HG03159 (cell line): ENCODE results near the gene POLR3H.

Experiments used
- ATAC-seq: cut with Tn5 transposase; IDR thresholded peaks from one replicate; pipeline ENCODE4 v1.9.1; 2021; ENCODE audit warnings: mild to moderate bottlenecking, moderate library complexity; ENCODE audit not compliant: unreplicated experiment

The POLR3H gene

GRCh38 chr22:41539146-41540005 lies 4.9 kb downstream of the POLR3H start:
- no peak for ATAC-seq

GRCh38 chr22:41538583-41538982 lies 5.7 kb downstream of the POLR3H start:
- ATAC-seq: no peak

GRCh38 chr22:41537203-41537602 lies 7.1 kb downstream of the POLR3H start:
- no peak for ATAC-seq

DNA sequence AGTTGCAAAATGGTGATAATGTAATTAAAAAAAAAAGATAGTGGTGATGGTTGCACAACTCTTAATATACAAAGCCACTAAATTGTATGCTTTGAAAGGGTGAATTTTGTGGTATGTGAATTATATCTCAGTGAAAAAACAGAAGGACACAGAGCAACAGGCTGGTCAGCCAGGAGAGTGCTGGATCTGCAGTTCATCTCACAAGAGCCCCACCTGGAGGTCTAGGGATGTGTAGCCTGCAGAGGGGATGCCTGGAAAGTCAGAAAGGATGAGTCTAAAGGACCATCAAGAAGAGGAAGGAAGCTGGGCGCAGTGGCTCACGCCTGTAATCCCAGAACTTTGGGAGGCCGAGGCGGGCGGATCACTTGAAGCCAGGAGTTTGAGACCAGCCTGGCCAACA lies 9.0 kb downstream of the POLR3H start:
- ATAC-seq: no peak

- no peak for ATAC-seq
Measured at GRCh38 chr22:41534219-41534618, 10.1 kb downstream of the POLR3H start.

DNA sequence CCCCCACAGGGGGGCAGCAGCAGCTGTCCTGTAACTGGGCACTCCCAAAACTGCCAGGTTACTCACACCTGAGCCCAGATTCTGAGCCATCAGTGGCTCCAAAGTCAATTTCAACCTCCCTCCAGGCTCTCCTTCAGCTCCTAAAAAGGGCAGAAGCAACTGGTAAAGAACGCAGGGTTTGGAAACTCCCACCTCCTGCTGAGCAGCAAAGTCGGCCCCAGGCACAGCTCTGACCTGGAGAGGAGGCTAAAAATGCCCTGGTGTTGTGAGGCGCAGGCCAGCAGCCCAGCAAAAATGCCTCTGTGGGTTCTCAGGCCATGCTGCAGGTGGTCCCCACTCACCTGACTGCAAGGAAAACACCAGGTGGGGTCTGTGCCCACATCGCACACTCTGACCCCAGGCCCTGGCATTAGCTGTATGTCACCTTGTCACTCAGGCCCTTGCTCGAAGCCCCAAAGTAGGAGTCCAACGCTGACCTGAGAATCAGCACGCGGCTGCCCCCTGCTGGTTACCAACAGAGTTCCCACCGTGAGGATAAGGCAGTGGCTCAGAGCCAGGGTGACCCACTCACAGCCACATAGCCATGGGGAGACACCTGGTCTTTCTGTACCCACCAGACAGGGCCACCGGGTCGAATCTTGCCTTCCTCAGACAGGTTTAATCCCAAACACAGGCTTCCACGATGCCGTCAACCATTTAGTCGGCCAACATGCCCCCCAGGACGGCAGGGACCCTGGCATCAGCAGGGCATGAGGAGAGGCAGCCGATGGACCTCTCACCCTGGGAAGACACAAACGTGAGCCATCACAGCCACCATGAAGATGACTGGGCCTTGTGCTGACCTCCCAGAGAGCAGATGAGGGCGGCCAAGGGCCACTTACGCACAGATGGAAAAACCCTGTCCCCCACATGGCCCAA lies 11.1 kb downstream of the POLR3H start:
- no peak for ATAC-seq

DNA sequence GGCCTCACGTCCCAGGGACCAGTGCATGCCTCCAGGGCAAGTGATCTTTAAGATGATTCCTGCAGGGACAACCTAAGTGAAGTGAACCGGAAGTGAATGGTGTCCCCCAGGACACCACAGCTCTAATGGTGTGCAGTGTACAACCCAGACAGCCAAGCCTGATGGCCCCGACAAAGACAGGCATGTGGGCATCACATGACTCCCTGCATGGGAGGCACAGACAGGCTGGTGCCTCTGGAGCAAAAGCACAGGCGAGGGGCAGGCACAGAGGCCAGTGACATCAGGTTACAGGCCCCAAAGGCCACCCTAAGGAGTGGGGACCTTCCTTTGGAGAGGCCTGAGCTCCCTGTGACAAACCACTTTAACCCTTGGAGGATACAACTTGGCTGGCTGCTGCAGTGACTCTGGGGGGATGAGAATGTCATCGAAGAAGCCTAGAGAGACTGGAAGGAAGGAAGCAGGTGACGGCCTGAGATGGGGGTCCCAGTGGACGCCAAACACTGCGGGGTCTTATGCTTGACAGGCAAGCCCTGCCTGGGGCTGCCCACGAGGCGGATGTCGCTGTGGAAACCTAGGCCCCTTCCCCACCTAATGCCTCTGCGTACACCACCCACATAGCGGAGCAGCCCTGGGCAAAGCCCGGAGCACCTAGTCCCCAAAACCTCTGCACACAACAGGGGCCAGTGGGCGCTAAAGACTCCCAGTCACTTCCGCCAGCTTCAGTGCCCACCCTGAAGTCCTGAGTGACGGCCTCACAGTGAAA lies 12.4 kb downstream of the POLR3H start:
- ATAC-seq: no peak

DNA sequence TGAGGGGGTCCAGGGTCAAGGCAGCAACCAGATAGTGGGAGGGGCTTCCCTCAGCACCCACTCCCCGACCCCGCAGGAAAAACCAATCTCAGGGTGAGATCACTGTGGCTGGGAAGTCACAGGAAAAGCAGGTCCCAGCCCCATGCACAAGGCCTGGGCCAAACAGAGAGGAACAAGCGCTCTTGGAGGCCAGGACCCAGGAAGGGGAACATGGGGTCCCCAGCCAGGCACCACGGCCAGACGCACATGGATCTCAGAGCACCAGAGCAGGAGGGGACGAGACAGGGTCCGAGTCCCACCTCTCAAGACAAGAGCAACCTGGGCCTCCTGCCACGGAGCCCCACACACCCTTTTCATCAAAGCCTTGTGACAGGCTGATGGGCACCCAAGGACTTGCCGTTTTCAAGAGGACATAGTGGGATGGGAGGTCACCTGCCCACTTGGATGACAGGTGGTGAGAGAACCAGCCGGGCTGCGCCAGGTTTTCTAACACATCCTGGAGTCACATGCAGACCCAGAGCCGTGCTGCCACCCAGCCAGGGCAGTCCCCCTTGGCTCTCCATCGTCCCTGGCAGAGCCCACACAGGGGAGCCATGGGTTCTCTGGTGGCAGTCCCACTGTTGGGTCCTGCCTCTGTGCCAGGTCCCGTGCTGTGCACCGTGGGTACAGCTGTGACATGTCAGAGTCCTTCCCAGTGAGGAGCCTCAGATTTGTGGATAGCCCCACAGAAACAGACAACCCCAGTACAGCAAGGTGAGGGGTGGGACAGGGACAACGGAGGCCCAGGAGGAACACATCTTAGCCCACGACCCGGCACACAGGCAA lies 13.2 kb downstream of the POLR3H start:
- no peak for ATAC-seq

DNA sequence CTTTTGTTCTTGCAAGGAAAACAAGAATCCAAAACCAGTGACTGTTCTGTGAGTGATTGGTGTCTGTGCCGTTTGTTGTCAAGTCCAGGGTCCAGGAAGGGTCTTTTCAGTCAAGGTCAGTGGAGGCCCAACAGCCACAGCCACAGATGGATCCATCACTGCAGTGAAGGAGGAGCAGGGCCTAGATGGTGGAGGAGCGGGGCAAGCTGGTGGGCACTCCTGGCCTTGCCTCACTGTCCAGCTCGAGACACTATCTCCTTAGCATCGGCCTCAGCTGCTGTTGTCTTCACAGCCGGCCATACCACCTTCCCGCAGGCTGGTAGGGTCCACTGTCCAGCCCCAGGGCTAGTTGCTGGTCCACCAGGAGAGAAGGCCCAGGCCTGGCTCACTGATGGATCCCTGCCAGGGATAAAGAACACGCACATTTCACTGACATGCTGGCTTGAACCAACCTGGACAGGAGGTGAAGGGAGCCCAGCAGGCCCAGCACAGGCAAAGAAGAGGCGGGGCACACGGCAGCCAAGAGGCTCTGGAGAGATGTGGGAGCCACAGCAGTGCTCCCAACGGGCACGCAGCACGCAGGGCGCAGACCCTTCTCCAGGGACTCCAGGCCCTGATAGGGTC lies 15.2 kb downstream of the POLR3H start:
- ATAC-seq: no peak

- ATAC-seq: no peak
Measured at GRCh38 chr22:41528132-41528766, 16.0 kb downstream of the POLR3H start.

DNA sequence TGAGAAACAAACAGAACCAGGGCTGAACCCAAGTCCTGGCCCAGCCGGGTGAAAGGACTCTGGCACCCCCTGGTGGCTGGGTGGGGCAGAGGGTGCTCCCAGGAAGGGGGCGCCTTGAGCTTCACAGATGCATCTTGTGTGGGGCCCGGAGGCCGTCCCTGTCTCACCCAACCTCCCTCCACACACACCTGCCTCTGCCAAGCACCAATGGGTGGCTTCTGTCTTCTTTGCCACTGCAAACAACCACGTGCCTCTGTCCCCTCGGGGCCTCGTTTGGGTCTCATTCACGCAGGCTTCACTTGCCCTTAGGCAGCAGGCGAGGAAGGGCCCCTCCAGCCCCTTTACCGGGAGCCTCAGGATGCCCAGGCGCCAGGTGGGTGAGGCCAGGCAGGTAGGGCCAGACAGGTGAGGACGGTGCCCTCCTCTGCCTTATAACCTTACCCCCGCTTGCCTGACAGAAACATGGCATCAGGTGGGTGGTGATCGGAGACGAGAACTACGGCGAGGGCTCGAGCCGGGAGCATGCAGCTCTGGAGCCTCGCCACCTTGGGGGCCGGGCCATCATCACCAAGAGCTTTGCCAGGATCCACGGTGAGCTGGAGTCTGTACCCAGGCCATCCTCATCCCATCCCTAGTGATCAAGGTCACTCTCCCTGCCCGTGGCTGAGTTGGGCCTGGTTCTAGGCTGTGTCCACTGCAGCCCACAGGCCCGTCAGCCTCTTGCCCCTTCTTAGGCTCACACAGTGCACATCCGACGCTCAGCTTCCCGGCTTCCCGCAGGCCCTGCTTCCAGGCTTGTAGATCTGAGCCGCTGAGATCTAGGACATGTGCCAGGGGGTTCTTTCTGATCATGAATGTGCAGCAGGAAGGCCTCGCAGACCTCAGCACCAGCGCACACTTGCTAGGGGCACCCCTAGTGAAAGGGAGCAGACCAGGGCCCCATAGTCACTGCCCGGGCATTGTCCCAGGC lies 17.2 kb downstream of the POLR3H start:
- ATAC-seq: no peak

DNA sequence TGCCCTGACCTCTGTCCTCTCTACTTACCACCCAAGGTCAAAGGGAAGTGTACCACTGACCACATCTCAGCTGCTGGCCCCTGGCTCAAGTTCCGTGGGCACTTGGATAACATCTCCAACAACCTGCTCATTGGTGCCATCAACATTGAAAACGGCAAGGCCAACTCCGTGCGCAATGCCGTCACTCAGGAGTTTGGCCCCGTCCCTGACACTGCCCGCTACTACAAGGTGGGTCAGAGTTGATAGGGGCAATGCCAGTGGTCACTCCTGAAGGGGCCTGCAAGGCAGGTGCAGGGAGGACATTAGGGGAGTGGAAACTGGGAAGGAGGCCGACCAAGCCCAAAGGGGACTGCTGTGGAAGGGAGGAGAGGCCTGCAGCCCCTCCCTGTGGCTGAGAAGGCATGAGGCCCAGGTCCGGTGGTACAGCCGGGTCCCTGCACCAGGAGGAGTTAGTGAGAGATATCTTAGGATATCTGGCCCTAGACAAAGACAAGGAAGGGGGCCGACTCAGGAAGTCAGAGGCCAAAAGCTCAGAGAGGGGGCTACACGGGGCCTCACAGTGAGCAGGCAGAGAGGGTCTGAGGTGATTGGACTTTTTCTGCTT lies 17.9 kb downstream of the POLR3H start:
- no peak for ATAC-seq

- no peak for ATAC-seq
Measured at GRCh38 chr22:41525450-41526225, 18.6 kb downstream of the POLR3H start.

DNA sequence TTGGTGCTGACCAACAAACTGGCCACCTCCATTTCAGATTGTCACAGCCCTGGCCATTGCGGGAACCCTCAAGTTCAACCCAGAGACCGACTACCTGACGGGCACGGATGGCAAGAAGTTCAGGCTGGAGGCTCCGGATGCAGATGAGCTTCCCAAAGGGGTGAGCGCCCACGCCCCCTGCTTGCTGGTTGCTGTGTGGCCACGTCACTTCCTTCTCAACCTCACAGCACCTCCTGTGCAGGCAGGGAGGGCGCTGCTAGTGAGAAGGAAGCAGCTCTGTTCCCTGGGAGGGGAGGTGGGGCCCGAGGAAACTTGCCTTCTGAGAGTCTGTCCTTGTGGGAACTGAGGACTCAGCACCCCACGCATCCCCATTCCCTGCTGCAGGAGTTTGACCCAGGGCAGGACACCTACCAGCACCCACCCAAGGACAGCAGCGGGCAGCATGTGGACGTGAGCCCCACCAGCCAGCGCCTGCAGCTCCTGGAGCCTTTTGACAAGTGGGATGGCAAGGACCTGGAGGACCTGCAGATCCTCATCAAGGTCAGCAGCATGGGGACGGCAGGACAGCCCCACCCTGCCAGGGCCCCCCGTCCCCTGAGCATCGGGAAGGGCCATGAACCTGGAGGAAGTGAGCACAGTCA lies 19.3 kb downstream of the POLR3H start:
- no peak for ATAC-seq

GRCh38 chr22:41524251-41524661 lies 20.0 kb downstream of the POLR3H start:
- no peak for ATAC-seq

DNA sequence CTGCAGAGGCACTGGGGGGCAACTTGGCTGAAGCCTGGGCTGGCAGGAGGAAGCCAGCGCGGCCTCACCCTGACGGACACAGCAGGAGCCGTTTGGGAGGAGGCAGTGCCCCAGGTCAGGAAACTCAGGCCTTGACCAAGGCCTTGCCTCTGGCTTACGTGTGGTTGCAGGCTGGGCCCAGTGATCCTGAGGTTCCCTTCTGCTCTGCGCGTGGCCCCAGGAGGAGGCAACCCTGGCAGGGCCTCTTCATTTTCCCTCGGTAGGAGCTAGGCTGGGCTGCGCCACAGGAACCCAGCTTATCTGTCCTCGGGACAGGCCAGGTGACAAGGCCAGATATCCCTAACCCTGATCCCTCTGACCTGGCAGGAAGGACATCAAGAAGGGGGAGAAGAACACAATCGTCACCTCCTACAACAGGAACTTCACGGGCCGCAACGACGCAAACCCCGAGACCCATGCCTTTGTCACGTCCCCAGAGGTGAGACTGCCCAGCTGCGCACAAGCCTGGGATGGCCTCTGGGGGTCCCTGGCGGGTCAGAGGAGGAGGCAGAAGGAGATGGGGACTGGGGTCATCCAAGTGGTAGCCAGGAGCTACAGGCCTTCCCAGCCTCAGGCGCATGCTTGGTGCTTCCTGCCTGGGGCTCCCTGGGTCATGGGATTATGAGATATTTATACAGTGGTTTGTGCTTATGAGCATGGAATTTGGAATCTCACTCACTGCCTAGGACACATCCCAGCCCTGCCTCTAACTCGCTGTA lies 20.6 kb downstream of the POLR3H start:
- ATAC-seq: no peak
